ENCODE data around the gene PMP22.

The PMP22 gene

GRCh38 chr17:15278924-15279477, 13.9 kb upstream of the PMP22 start:
- H3K4me3 ChIP-seq (ENCODE audit: low read length) = no peak overlapping the region
- H3K36me3 ChIP-seq (replicated peaks; ENCODE audit: low read depth, low read length) = no peaks in the 10 kb centered on the region
- H3K9ac ChIP-seq (ENCODE audit: low read length) = no peak overlapping the region
- no peaks in the 10 kb centered on the region for H4K20me1 ChIP-seq (ENCODE audit: insufficient read depth, low read length)
- no peak overlapping the region for H3K4me2 ChIP-seq (ENCODE audit: low read length)
- no peak for TF ChIP-seq EZH2phosphoT487 (IDR thresholded peaks at IDR 0.05; ENCODE audit: low read depth)
- TF ChIP-seq CTCF (IDR thresholded peaks at IDR 0.05; ENCODE audit: low read depth, low read length) = no peak
- no peaks in the 10 kb centered on the region for H3K79me2 ChIP-seq (ENCODE audit: low read length)
- no peak overlapping the region for H2AFZ ChIP-seq (ENCODE audit: low read depth, low read length)
- H3K4me1 ChIP-seq (ENCODE audit: low read length) = no peaks in the 10 kb centered on the region
- H3K9me3 ChIP-seq (ENCODE audit: insufficient read depth, low read length) = no peaks in the 10 kb centered on the region
- no peak overlapping the region for H3K27ac ChIP-seq (ENCODE audit: low read length)
- H3K27me3 ChIP-seq (ENCODE audit: low read depth, low read length) = no peaks in the 10 kb centered on the region

DNA sequence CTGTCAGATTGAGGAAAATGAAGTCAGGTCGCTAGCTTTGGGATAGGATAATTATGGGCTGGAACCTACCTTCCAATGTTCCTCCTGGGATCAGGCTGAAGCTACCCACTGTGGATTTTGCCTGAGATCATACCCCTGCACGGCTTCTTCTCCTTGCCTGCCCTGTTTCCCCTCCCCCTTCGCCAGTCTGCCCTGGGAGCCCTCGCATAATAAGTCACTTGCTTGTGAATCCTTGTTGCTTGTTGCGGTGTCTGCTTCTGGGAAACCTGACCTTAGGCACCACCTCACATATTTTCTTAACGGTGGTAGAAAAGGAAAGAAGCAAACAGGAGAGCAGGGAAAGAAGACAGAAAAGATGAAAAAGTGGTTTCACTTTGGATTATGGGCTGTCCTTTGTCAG, 13.3 kb upstream of the PMP22 start:
- Histone ChIP-seq H3K4me3 (ENCODE audit: low read length) (no peak overlapping the region), H3K4me2 (ENCODE audit: low read length) (no peak overlapping the region), H3K79me2 (ENCODE audit: low read length) (no peaks in the 10 kb centered on the region), H3K27me3 (ENCODE audit: low read depth, low read length) (no peaks in the 10 kb centered on the region), H3K27ac (ENCODE audit: low read length) (no peak overlapping the region), H3K36me3 (replicated peaks; ENCODE audit: low read depth, low read length) (no peaks in the 10 kb centered on the region), H3K4me1 (ENCODE audit: low read length) (no peaks in the 10 kb centered on the region), H3K9ac (ENCODE audit: low read length) (no peak overlapping the region), H2AFZ (ENCODE audit: low read depth, low read length) (no peak overlapping the region), H4K20me1 (ENCODE audit: insufficient read depth, low read length) (no peaks in the 10 kb centered on the region), H3K9me3 (ENCODE audit: insufficient read depth, low read length) (no peaks in the 10 kb centered on the region)
- TF ChIP-seq CTCF (IDR thresholded peaks at IDR 0.05; ENCODE audit: low read depth, low read length) = no peak

- Histone ChIP-seq H3K9ac (ENCODE audit: low read length) (no peak overlapping the region), H3K36me3 (replicated peaks; ENCODE audit: low read depth, low read length) (no peaks in the 10 kb centered on the region), H3K4me1 (ENCODE audit: low read length) (no peaks in the 10 kb centered on the region), H3K4me2 (ENCODE audit: low read length) (no peak overlapping the region), H3K79me2 (ENCODE audit: low read length) (no peaks in the 10 kb centered on the region), H3K4me3 (ENCODE audit: low read length) (no peak overlapping the region), H4K20me1 (ENCODE audit: insufficient read depth, low read length) (no peaks in the 10 kb centered on the region), H2AFZ (ENCODE audit: low read depth, low read length) (no peak overlapping the region), H3K27ac (ENCODE audit: low read length) (no peak overlapping the region), H3K9me3 (ENCODE audit: insufficient read depth, low read length) (no peaks in the 10 kb centered on the region), H3K27me3 (ENCODE audit: low read depth, low read length) (no peaks in the 10 kb centered on the region)
- TF ChIP-seq EZH2phosphoT487 (IDR thresholded peaks at IDR 0.05; ENCODE audit: low read depth) (no peak), CTCF (IDR thresholded peaks at IDR 0.05; ENCODE audit: low read depth, low read length) (no peak)
These were observed 8.9 kb upstream of the PMP22 start for GRCh38 chr17:15274017-15274416.

GRCh38 chr17:15273141-15273793, 8.1 kb upstream of the PMP22 start:
- Histone ChIP-seq H3K79me2 (ENCODE audit: low read length) (no peaks in the 10 kb centered on the region), H3K9me3 (ENCODE audit: insufficient read depth, low read length) (no peaks in the 10 kb centered on the region), H3K9ac (ENCODE audit: low read length) (no peak overlapping the region), H2AFZ (ENCODE audit: low read depth, low read length) (no peak overlapping the region), H3K4me1 (ENCODE audit: low read length) (no peaks in the 10 kb centered on the region), H3K27me3 (ENCODE audit: low read depth, low read length) (no peaks in the 10 kb centered on the region), H3K4me2 (ENCODE audit: low read length) (no peak overlapping the region), H3K27ac (ENCODE audit: low read length) (no peak overlapping the region), H4K20me1 (ENCODE audit: insufficient read depth, low read length) (no peaks in the 10 kb centered on the region), H3K36me3 (replicated peaks; ENCODE audit: low read depth, low read length) (no peaks in the 10 kb centered on the region), H3K4me3 (ENCODE audit: low read length) (no peak overlapping the region)
- TF ChIP-seq EZH2phosphoT487 (IDR thresholded peaks at IDR 0.05; ENCODE audit: low read depth) (no peak), CTCF (IDR thresholded peaks at IDR 0.05; ENCODE audit: low read depth, low read length) (no peak)
